GM21786 (cell line): ENCODE data around the gene AGBL1.

Experiments
- ATAC-seq: cut with Tn5 transposase; IDR thresholded peaks from one replicate; pipeline ENCODE4 v1.9.1; 2021; ENCODE audit not compliant: unreplicated experiment

AGBL1 gene

GRCh38 chr15:86162641-86163040 is 83.0 kb downstream of the AGBL1 start:
- ATAC-seq = no peak

- no peak for ATAC-seq
Measured at GRCh38 chr15:86163816-86164215, 84.1 kb downstream of the AGBL1 start.

GRCh38 chr15:86164232-86164898 is 84.7 kb downstream of the AGBL1 start:
- no peak for ATAC-seq

GRCh38 chr15:86165265-86166211 is 85.9 kb downstream of the AGBL1 start:
- no peak for ATAC-seq

- no peak for ATAC-seq
Measured at GRCh38 chr15:86167841-86168240, 88.2 kb downstream of the AGBL1 start.

- ATAC-seq = no peak
Measured at GRCh38 chr15:86178845-86179244, 99.2 kb downstream of the AGBL1 start.

GRCh38 chr15:86183596-86184491 is 104.2 kb downstream of the AGBL1 start:
- no peak for ATAC-seq

- ATAC-seq = no peak
Measured at GRCh38 chr15:86193716-86194380, 114.2 kb downstream of the AGBL1 start.

- ATAC-seq = no peak
Measured at GRCh38 chr15:86197770-86198169, 118.1 kb downstream of the AGBL1 start.

GRCh38 chr15:86199467-86200145 is 119.9 kb downstream of the AGBL1 start:
- no peak for ATAC-seq

GRCh38 chr15:86201313-86202008 is 121.8 kb downstream of the AGBL1 start:
- ATAC-seq = no peak

GRCh38 chr15:86203462-86203861 is 123.8 kb downstream of the AGBL1 start:
- ATAC-seq = no peak

- no peak for ATAC-seq
Measured at GRCh38 chr15:86205096-86205495, 125.4 kb downstream of the AGBL1 start.

- no peak for ATAC-seq
Measured at GRCh38 chr15:86213420-86213819, 133.7 kb downstream of the AGBL1 start.

- ATAC-seq = no peak
Measured at GRCh38 chr15:86213888-86214287, 134.2 kb downstream of the AGBL1 start.

GRCh38 chr15:86221119-86221518 is 141.4 kb downstream of the AGBL1 start:
- no peak for ATAC-seq

GRCh38 chr15:86229306-86229705 is 149.6 kb downstream of the AGBL1 start:
- ATAC-seq = no peak

GRCh38 chr15:86229936-86230335 is 150.3 kb downstream of the AGBL1 start:
- ATAC-seq = no peak
